ENCODE data around the gene CPA5. TPM values are rescaled to one million over a fixed set of nuclear protein-coding genes. Genes with fewer than 3 reads are reported as not detected.

The CPA5 gene
- total and polyA plus RNA-seq, 4 experiments from 2014 or later, result 12.3 to 23.7 TPM; not detected in 2

DNA sequence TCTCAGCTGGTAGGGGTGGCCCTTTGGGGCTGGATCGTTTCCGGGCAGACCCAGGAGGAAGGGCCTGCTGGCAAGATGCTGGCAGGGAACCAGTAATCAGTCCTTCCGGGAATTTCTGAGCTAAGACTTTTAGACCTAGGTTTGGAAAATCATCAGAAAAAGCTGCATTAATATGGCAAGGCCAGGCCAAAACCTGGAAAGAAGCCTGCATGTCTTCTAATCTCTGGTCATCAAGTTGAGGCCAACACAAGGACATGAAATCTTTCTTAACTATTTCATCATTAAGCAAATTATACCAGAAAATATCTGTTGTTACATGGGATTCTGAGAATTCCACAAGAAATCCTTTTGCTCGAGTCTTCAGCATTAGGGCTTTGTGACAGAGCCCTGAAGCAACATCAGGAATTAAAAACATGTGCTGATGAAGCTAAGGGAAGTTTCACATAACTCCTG is 55.5 kb downstream of the CPA5 start:
- POLR2A ChIA-PET (ENCODE audit: partially characterized antibody), result no interaction called here
- intact Hi-C loops (cut with micrococcal nuclease), result no loop called here
- Histone ChIP-seq H3K4me1 (ENCODE audit: insufficient read depth, low read length) (no peaks in the 10 kb centered on the region), H3K4me3 (ENCODE audit: low read length in 2 of 2) (no peak overlapping the region), H3K27ac (ENCODE audit: low read depth, low read length) (no peak overlapping the region), H3K36me3 (ENCODE audit: insufficient read depth, low read length) (no peaks in the 10 kb centered on the region), H3K9me3 (ENCODE audit: control insufficient read depth in 1 of 2, low read length in 2 of 2) (no peaks in the 10 kb centered on the region), H3K27me3 (ENCODE audit: insufficient read depth, low read length) (no peaks in the 10 kb centered on the region)
- H3K27ac Mint-ChIP-seq, result no peak overlapping the region
- CTCF ChIA-PET (ENCODE audit: partially characterized antibody), result no interaction called here
- no peak for DNase-seq
- no peaks in the 10 kb centered on the region for H3K27me3 Mint-ChIP-seq
- H3K4me3 Mint-ChIP-seq, result no peak overlapping the region
- no peaks in the 10 kb centered on the region for H3K9me3 Mint-ChIP-seq
- peaks cover 0 to under 1% (median 0%) of the 10 kb centered on the region in 4 donors for H3K4me1 Mint-ChIP-seq
- peaks cover 9 to 44% of the 10 kb centered on the region in 2 donors for H3K36me3 Mint-ChIP-seq

DNA sequence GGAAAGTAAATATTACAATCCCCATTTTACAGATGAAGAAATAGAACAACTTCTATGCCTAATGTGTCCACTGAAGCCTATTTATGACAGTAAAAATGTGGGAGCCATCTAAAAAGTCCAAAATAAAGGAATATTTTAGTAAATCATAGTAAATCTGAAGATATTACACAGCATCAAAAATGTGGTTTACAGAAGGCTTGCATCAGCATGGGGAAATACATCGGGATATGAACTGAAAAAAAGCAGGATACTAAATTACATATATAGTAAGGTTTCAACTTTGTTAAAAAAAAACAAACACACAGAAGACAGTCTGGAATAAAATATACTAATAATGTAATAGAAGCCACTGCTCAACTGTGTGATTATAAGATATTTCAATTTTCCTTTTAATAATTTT is 56.5 kb downstream of the CPA5 start:
- Histone ChIP-seq H3K36me3 (ENCODE audit: insufficient read depth, low read length) (no peaks in the 10 kb centered on the region), H3K4me1 (ENCODE audit: insufficient read depth, low read length) (no peaks in the 10 kb centered on the region), H3K9me3 (ENCODE audit: control insufficient read depth in 1 of 2, low read length in 2 of 2) (no peaks in the 10 kb centered on the region), H3K27ac (ENCODE audit: low read depth, low read length) (no peak overlapping the region), H3K27me3 (ENCODE audit: insufficient read depth, low read length) (no peaks in the 10 kb centered on the region), H3K4me3 (ENCODE audit: low read length in 2 of 2) (no peak overlapping the region)
- CTCF ChIA-PET (ENCODE audit: partially characterized antibody), result no interaction called here
- H3K4me3 Mint-ChIP-seq, result no peak overlapping the region
- intact Hi-C loops (cut with micrococcal nuclease), result no loop called here
- no peaks in the 10 kb centered on the region for H3K27me3 Mint-ChIP-seq
- DNase-seq, result no peak
- no peak overlapping the region for H3K27ac Mint-ChIP-seq
- peaks cover 9 to 44% of the 10 kb centered on the region in 2 donors for H3K36me3 Mint-ChIP-seq
- H3K4me1 Mint-ChIP-seq, result no peaks in the 10 kb centered on the region
- POLR2A ChIA-PET (ENCODE audit: partially characterized antibody), result no interaction called here
- H3K9me3 Mint-ChIP-seq, result no peaks in the 10 kb centered on the region

DNA sequence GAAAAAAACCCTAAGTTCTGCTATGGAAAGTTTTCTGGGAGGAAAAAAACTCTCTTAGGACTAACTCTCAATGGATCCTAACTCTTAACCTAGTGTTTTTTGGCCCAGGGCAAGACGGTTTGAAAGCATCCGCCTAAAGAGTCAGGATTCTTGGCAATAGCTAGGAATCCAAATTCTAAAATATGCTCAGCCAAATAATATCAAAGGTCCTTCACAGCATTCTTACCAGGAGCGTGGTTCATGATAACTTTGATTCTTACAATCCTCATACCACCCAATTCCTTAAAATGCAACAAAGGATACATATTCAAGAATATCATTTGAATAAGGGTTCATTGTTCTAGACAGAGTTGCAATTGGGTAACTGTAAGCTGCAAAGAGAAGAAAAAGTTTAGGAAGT is 57.0 kb downstream of the CPA5 start:
- Histone ChIP-seq H3K27ac (ENCODE audit: low read depth, low read length) (no peak overlapping the region), H3K9me3 (ENCODE audit: control insufficient read depth in 1 of 2, low read length in 2 of 2) (no peaks in the 10 kb centered on the region), H3K4me3 (ENCODE audit: low read length in 2 of 2) (no peak overlapping the region), H3K27me3 (ENCODE audit: insufficient read depth, low read length) (no peaks in the 10 kb centered on the region), H3K4me1 (ENCODE audit: insufficient read depth, low read length) (no peaks in the 10 kb centered on the region), H3K36me3 (ENCODE audit: insufficient read depth, low read length) (no peaks in the 10 kb centered on the region)
- intact Hi-C loops (cut with micrococcal nuclease), result no loop called here
- Mint-ChIP-seq H3K27me3 (no peaks in the 10 kb centered on the region), H3K36me3 (peaks cover 9 to 44% of the 10 kb centered on the region in 2 donors), H3K27ac (no peak overlapping the region), H3K4me1 (no peaks in the 10 kb centered on the region), H3K9me3 (no peaks in the 10 kb centered on the region), H3K4me3 (no peak overlapping the region)
- DNase-seq, result no peak
- ChIA-PET POLR2A (ENCODE audit: partially characterized antibody) (no interaction called here), CTCF (ENCODE audit: partially characterized antibody) (no interaction called here)

DNA sequence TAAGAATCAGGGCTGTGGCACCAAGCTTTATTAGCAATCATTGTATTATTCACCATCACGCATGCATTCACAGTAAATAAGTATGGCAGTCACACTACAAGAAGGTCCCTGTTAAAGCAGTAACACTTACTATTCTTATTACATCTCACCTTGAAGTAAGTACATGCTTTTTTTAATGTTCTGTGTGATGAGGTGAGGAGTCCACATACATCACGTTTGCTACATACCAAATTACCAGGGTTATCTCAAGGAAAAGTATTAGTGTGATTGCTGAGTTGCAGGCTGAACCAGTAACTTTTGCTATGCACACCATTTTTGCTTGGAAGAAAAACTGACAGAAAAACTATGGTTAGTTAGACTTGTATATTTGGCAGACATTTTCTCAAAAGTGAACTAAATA is 60.4 kb downstream of the CPA5 start:
- Mint-ChIP-seq H3K36me3 (peaks cover 5 to 22% of the 10 kb centered on the region in 2 donors), H3K4me1 (no peaks in the 10 kb centered on the region), H3K9me3 (no peaks in the 10 kb centered on the region), H3K27me3 (no peaks in the 10 kb centered on the region), H3K4me3 (no peak overlapping the region), H3K27ac (no peak overlapping the region)
- Histone ChIP-seq H3K27me3 (ENCODE audit: insufficient read depth, low read length) (no peaks in the 10 kb centered on the region), H3K36me3 (ENCODE audit: insufficient read depth, low read length) (no peaks in the 10 kb centered on the region), H3K27ac (ENCODE audit: low read depth, low read length) (no peak overlapping the region), H3K4me3 (ENCODE audit: low read length in 2 of 2) (no peak overlapping the region), H3K9me3 (ENCODE audit: control insufficient read depth in 1 of 2, low read length in 2 of 2) (no peaks in the 10 kb centered on the region), H3K4me1 (ENCODE audit: insufficient read depth, low read length) (no peaks in the 10 kb centered on the region)
- no peak for DNase-seq
- CTCF ChIA-PET (ENCODE audit: partially characterized antibody), result no interaction called here
- POLR2A ChIA-PET (ENCODE audit: partially characterized antibody), result interaction anchor here (1.2 kb wide), 1 partner anchor 11 kb away, joined by 3 read pairs; no protein-coding TSS in a partner anchor
- intact Hi-C loops (cut with micrococcal nuclease), result no loop called here

DNA sequence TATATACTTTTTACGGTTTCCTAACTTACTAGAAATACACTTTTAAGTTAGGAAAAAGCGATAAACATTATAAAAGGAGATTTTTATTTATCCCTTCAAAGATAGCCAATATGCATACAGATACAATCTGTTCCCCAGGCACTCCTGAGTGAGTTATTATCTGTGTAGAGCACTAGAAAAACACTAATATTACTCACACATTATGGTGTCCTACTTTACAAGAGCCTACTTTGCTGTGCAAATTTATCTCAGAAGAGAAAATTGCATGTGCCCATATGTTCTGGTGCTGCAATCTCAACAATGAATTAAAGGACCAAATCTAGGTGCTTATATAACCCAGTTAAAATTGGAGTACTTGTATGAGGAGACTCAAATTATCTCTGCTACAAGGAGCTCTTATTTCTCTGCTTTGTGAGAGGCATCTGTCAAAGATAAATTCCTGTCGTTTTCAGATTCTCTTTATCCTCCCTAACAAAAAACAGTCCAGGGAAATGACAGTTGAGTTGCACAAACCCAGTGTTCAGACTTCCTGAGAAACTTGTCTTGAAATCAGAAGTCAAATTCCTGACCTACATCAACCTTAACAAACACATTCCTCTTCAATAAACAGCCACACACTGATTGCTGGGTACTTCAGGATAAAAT is 64.6 kb downstream of the CPA5 start:
- Histone ChIP-seq H3K27me3 (ENCODE audit: insufficient read depth, low read length) (no peaks in the 10 kb centered on the region), H3K9me3 (ENCODE audit: control insufficient read depth in 1 of 2, low read length in 2 of 2) (no peaks in the 10 kb centered on the region), H3K27ac (ENCODE audit: low read depth, low read length) (no peak overlapping the region), H3K4me3 (ENCODE audit: low read length in 2 of 2) (no peak overlapping the region), H3K36me3 (ENCODE audit: insufficient read depth, low read length) (no peaks in the 10 kb centered on the region), H3K4me1 (ENCODE audit: insufficient read depth, low read length) (no peaks in the 10 kb centered on the region)
- peaks cover 2 to 18% of the 10 kb centered on the region in 2 donors for H3K36me3 Mint-ChIP-seq
- no peak for DNase-seq
- H3K27ac Mint-ChIP-seq, result no peak overlapping the region
- POLR2A ChIA-PET (ENCODE audit: partially characterized antibody), result no interaction called here
- no peaks in the 10 kb centered on the region for H3K27me3 Mint-ChIP-seq
- no peaks in the 10 kb centered on the region for H3K4me1 Mint-ChIP-seq
- CTCF ChIA-PET (ENCODE audit: partially characterized antibody), result no interaction called here
- H3K4me3 Mint-ChIP-seq, result no peak overlapping the region
- H3K9me3 Mint-ChIP-seq, result no peaks in the 10 kb centered on the region
- intact Hi-C loops (cut with micrococcal nuclease), result no loop called here

DNA sequence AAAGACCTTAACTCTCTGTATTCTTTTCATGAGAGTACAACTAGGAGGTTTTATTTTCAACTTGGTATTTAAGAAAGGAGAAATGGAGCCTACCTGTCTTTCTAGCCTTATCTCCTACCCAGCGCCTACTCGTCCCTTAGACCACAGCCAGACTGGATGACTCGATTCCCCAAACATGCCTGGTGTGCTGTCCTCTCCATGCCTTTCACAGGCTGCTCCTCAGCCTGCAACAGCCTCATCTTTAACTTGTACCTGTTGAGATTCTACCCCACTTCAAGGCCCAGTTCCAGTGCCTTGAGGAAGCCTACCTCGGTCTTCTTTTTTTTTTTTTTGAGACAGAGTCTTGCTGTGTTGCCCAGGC is 65.1 kb downstream of the CPA5 start:
- CTCF ChIA-PET (ENCODE audit: partially characterized antibody), result no interaction called here
- H3K4me3 Mint-ChIP-seq, result no peak overlapping the region

DNA sequence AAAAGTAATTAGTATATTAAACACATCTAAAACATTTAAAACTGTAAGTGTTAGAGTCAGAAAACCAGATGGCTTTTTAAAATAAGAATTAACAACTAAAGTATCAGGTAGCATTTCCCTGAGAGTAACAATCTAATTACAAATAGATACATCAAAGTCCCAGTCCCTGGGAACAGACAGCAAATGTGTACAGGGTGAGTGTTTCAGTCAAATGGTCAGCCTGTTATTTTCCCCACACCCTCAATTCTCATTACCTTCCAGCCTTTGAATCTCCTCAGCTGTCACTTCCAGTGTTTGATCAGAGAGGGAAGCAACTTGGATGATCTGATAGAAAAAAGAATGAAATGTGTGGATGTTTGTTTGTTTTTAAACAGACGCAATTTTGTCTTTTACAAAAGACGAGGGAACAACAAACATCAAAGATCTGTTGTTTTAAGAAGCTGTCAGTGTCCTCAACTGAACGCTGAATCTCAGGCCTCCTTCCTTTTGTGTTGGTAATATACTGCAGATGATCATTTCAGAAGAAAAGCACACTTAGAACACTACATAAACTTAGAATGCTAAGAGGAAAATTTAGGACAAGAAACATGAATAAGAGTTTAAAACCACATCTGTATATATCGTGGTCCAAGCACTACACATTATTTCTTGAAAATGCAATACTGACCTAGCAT is 66.4 kb downstream of the CPA5 start:
- Histone ChIP-seq H3K27ac (ENCODE audit: low read depth, low read length) (no peak overlapping the region), H3K4me1 (ENCODE audit: insufficient read depth, low read length) (peaks cover 13% of the 10 kb centered on the region), H3K4me3 (ENCODE audit: low read length in 2 of 2) (no peak overlapping the region), H3K36me3 (ENCODE audit: insufficient read depth, low read length) (no peaks in the 10 kb centered on the region), H3K9me3 (ENCODE audit: control insufficient read depth in 1 of 2, low read length in 2 of 2) (no peaks in the 10 kb centered on the region), H3K27me3 (ENCODE audit: insufficient read depth, low read length) (no peaks in the 10 kb centered on the region)
- POLR2A ChIA-PET (ENCODE audit: partially characterized antibody), result no interaction called here
- CTCF ChIA-PET (ENCODE audit: partially characterized antibody), result no interaction called here
- no peaks in the 10 kb centered on the region for H3K9me3 Mint-ChIP-seq
- peaks cover 2 to 18% of the 10 kb centered on the region in 2 donors for H3K36me3 Mint-ChIP-seq
- H3K27me3 Mint-ChIP-seq, result no peaks in the 10 kb centered on the region
- H3K27ac Mint-ChIP-seq, result no peak overlapping the region
- intact Hi-C loops (cut with micrococcal nuclease), result no loop called here
- no peak for DNase-seq
- peaks cover 8 to 10% (median 10%) of the 10 kb centered on the region in 4 donors for H3K4me1 Mint-ChIP-seq
- H3K4me3 Mint-ChIP-seq, result no peak overlapping the region

More for the DNA sequence above, 65.1 kb downstream of the CPA5 start:
- Mint-ChIP-seq H3K27me3 (no peaks in the 10 kb centered on the region), H3K36me3 (peaks cover 2 to 18% of the 10 kb centered on the region in 2 donors), H3K9me3 (no peaks in the 10 kb centered on the region), H3K4me1 (peaks cover 0 to 1% (median under 1%) of the 10 kb centered on the region in 4 donors), H3K27ac (peak overlapping the region in 1 of 7 donors; percentile 48)
- Histone ChIP-seq H3K27ac (ENCODE audit: low read depth, low read length) (no peak overlapping the region), H3K4me1 (ENCODE audit: insufficient read depth, low read length) (peaks cover 3% of the 10 kb centered on the region), H3K9me3 (ENCODE audit: control insufficient read depth in 1 of 2, low read length in 2 of 2) (no peaks in the 10 kb centered on the region), H3K36me3 (ENCODE audit: insufficient read depth, low read length) (no peaks in the 10 kb centered on the region), H3K4me3 (ENCODE audit: low read length in 2 of 2) (no peak overlapping the region), H3K27me3 (ENCODE audit: insufficient read depth, low read length) (no peaks in the 10 kb centered on the region)
- intact Hi-C loops (cut with micrococcal nuclease), result no loop called here
- POLR2A ChIA-PET (ENCODE audit: partially characterized antibody), result no interaction called here
- DNase-seq, result no peak

All from CD4-positive, alpha-beta memory T cell (primary cell).